K562 (cell line): Measurements from ENCODE around the gene TMEM203. TPM values are rescaled to one million over a fixed set of nuclear protein-coding genes. Genes with fewer than 3 reads are reported as not detected.
A peak's percentile ranks its signal among the peaks of the same experiment; 100 is the strongest.

ENCODE experiments used
- ATAC-seq: fragments of 200-7000 bp; cut with Tn5 transposase; 3 replicates; pipeline ENCODE4 v1.9.1; 2020; ENCODE audit warnings: moderate library complexity
- BruUV-seq: library from RNA; stranded (reverse); fragments of 400-500 nt; replicated peaks from 2 replicates; lab custom pipeline; 2021; lab: Mats Ljungman, UMichigan
- CTCF ChIA-PET: fragments of 300-600 bp; formaldehyde crosslinking; extraction: SDS; loops from one replicate; lab custom pipeline; 2021; ENCODE audit warnings: low intra/inter-chr PET ratio; lab: Yijun Ruan, JAX
- POLR2A ChIA-PET: fragments of 300-600, 350-650 bp; sonication (Branson Sonifier 250); formaldehyde crosslinking; extraction: SDS; loops from one replicate; lab custom pipeline; 2021; ENCODE audit warnings: antibody characterized with exemption, inconsistent platforms; lab: Yijun Ruan, JAX
- DNase-seq, 4 experiments: peaks; one replicate each; pipeline versions ENCODE4 v3.0.0 to v3.0.0-alpha.2; 2011 to 2018; ENCODE audit warnings: low spot score in 3 of 4, mixed read lengths in 3 of 4; ENCODE audit errors: extremely low read depth in 1 of 4
- FAIRE-seq: peaks from 2 replicates; lab custom pipeline; 2011; peaks lifted over from hg19 to GRCh38; lab: Jason Lieb, UNC
- H2AFZ ChIP-seq: 2 replicates; pipeline ENCODE4 v1.6.0; 2011; ENCODE audit warnings: low read depth, low read length, control low read depth, inconsistent platforms
- H3K27ac ChIP-seq: fragments of 200-600 bp; 3 replicates; pipeline ENCODE4 v1.8.0; 2011; ENCODE audit warnings: low read depth, mild to moderate bottlenecking, control low read depth, inconsistent platforms, low read length, moderate library complexity, mixed read lengths; ENCODE audit errors: extremely low read depth
- H3K27me3 ChIP-seq, 2 experiments: fragments of 300-600 bp in 1 of 2; 2 replicates in 1 of 2; 3 replicates in 1 of 2; pipeline versions ENCODE4 v1.6.0 to v1.8.0; 2011; ENCODE audit warnings: inconsistent platforms in 2 of 2, low read length in 2 of 2, mild to moderate bottlenecking in 1 of 2, mixed read lengths in 1 of 2, moderate library complexity in 1 of 2; ENCODE audit not compliant: control insufficient read depth in 2 of 2, insufficient read depth in 2 of 2
- H3K36me3 ChIP-seq: fragments of 300-600 bp; 3 replicates; pipeline ENCODE4 v1.8.0; 2011; ENCODE audit warnings: mild to moderate bottlenecking, low read length, inconsistent platforms; ENCODE audit not compliant: control insufficient read depth, insufficient read depth
- H3K4me1 ChIP-seq, 2 experiments: fragments of 200-600 bp in 1 of 2; replicated peaks in 1 of 2; 2 replicates in 1 of 2; 3 replicates in 1 of 2; pipeline versions ENCODE4 v1.5.1 to v1.8.0; 2011; ENCODE audit warnings: inconsistent platforms in 2 of 2, low read length in 2 of 2, mild to moderate bottlenecking in 1 of 2, mixed read lengths in 1 of 2, moderate library complexity in 1 of 2; ENCODE audit not compliant: control insufficient read depth in 2 of 2, insufficient read depth in 2 of 2
- H3K4me2 ChIP-seq: 2 replicates; pipeline ENCODE4 v1.6.1; 2011; ENCODE audit warnings: low read length, control low read depth, inconsistent platforms, mixed read lengths; ENCODE audit not compliant: insufficient read depth
- H3K4me3 ChIP-seq: fragments of 200-600 bp; sonication (generic), shearing (Covaris generic); 2 replicates; pipeline ENCODE4 v1.5.1; 2016; ENCODE audit warnings: control low read depth, inconsistent platforms
- H3K79me2 ChIP-seq: fragments of 200-600 bp; 3 replicates; pipeline ENCODE4 v1.8.0; 2011; ENCODE audit warnings: low read length, inconsistent platforms; ENCODE audit not compliant: control insufficient read depth, insufficient read depth
- H3K9ac ChIP-seq, 2 experiments: 2 replicates each; pipeline versions ENCODE4 v1.6.0 to v1.6.1; 2011; ENCODE audit warnings: low read depth in 2 of 2, low read length in 2 of 2, control low read depth in 1 of 2, inconsistent platforms in 1 of 2, mild to moderate bottlenecking in 1 of 2, mixed read lengths in 1 of 2; ENCODE audit not compliant: insufficient read depth in 1 of 2
- H3K9me1 ChIP-seq: one replicate; pipeline ENCODE4 v1.6.0; 2011; ENCODE audit warnings: inconsistent platforms, mild to moderate bottlenecking, low read length, moderate library complexity; ENCODE audit not compliant: control insufficient read depth, insufficient read depth
- H3K9me3 ChIP-seq: replicated peaks from 2 replicates; pipeline ENCODE4 v1.5.1; 2011; ENCODE audit warnings: low read depth, low read length, inconsistent platforms; ENCODE audit not compliant: control insufficient read depth, insufficient read depth
- H4K20me1 ChIP-seq: replicated peaks from 2 replicates; pipeline ENCODE4 v1.6.1; 2011; ENCODE audit warnings: low read length, inconsistent platforms, mixed read lengths; ENCODE audit not compliant: control insufficient read depth, insufficient read depth
- ADNP ChIP-seq: fragments of 200-800 bp; sonication (Bioruptor generic); IDR thresholded peaks from 2 replicates; pipeline ENCODE4 v1.6.1; 2016; ENCODE audit warnings: missing genetic modification characterization, missing compliant biosample characterization
- CHD1 ChIP-seq: fragments of 200-600 bp; sonication (generic); IDR thresholded peaks from one replicate; pipeline ENCODE4 v1.6.1; 2012; ENCODE audit warnings: mild to moderate bottlenecking, moderate library complexity, low read length, inconsistent platforms
- FOXM1 ChIP-seq, 2 experiments: fragments of 450-650 bp in 1 of 2; sonication (generic) in 1 of 2; formaldehyde crosslinking in 1 of 2; IDR thresholded peaks; 2 replicates each; pipeline versions ENCODE4 v1.6.1 to v1.9.0; 2017 to 2022; ENCODE audit warnings: low read depth in 2 of 2, mild to moderate bottlenecking in 2 of 2, missing genetic modification reagents in 1 of 2, moderate library complexity in 1 of 2
- HMGN3 ChIP-seq: IDR thresholded peaks from 2 replicates; pipeline ENCODE4 v1.6.1; 2011; ENCODE audit warnings: borderline replicate concordance, low read depth, mild to moderate bottlenecking, mixed read lengths, low read length; ENCODE audit not compliant: insufficient read length; ENCODE audit errors: extremely low read depth
- MAX ChIP-seq: sonication (generic); formaldehyde crosslinking; IDR thresholded peaks from 2 replicates; pipeline ENCODE4 v1.9.0; 2022; ENCODE audit warnings: mild to moderate bottlenecking, missing genetic modification reagents
- NR3C1 ChIP-seq: sonication (generic); formaldehyde crosslinking; IDR thresholded peaks from 2 replicates; pipeline ENCODE4 v1.8.1; 2022; ENCODE audit warnings: missing genetic modification reagents
- RBM34 ChIP-seq: fragments of 200-400 bp; formaldehyde crosslinking; IDR thresholded peaks from 2 replicates; pipeline ENCODE4 v1.6.1; 2018; ENCODE audit warnings: low read length, borderline replicate concordance; ENCODE audit not compliant: insufficient read depth
- YY1 ChIP-seq, 3 experiments: IDR thresholded peaks; 2 replicates each; pipeline ENCODE4 v1.6.1; 2011; ENCODE audit warnings: low read length in 2 of 3, mild to moderate bottlenecking in 2 of 3, moderate library complexity in 2 of 3, borderline replicate concordance in 1 of 3, control low read depth in 1 of 3, low read depth in 1 of 3; ENCODE audit not compliant: insufficient read depth in 3 of 3, insufficient replicate concordance in 2 of 3, control insufficient read depth in 1 of 3, insufficient read length in 1 of 3; ENCODE audit errors: extremely low read depth in 1 of 3
- ZEB2 ChIP-seq: fragments of 450-650 bp; IDR thresholded peaks from 2 replicates; pipeline ENCODE4 v1.6.1; 2016
- ZNF431 ChIP-seq: sonication (generic); formaldehyde crosslinking; IDR thresholded peaks from 2 replicates; pipeline ENCODE4 v1.8.0; 2022; ENCODE audit warnings: mild to moderate bottlenecking, missing genetic modification reagents
- ZZZ3 ChIP-seq: fragments of 450-650 bp; IDR thresholded peaks from 2 replicates; pipeline ENCODE4 v1.6.1; 2016; ENCODE audit warnings: antibody characterized with exemption, mild to moderate bottlenecking, moderate library complexity
- WGBS: fragments of 100-300 bp; shearing (Covaris generic); methylation state at CpG from one replicate; pipeline ENCODE4 v1.1.6; 2016; ENCODE audit warnings: low coverage, mixed read lengths; ENCODE audit not compliant: insufficient coverage; ENCODE audit errors: missing lambda C conversion rate; 5-methylcytosine and 5-hydroxymethylcytosine counted together
- in situ Hi-C: fragments of 300-500 bp; cut with MboI; formaldehyde crosslinking; loops from 4 replicates; pipeline ENCODE4 v1.15.0; 2018; ENCODE audit warnings: inconsistent platforms, mixed read lengths
- intact Hi-C: fragments of 100-400 bp; cut with micrococcal nuclease; formaldehyde crosslinking; loops from 2 replicates; pipeline ENCODE4 v1.14.2; 2022
- polyA plus RNA-seq, 8 experiments: library from polyadenylated mRNA; depleted of rRNA in 4 of 8; stranded (reverse) in 5 of 8; unstranded in 3 of 8; fragments of >200 nt; fragmentation: Nextera tagmentation in 2 of 8; fragmentation: Illumina TruSeq in 1 of 8; extraction: Ambion mirVana in 2 of 8; extraction: Trizol in 1 of 8; gene quantifications; 2 replicates each; pipeline versions ENCODE4 v1.2.1 to v1.2.3, GENCODE V29; 2011 to 2014; ENCODE audit warnings: inconsistent platforms in 1 of 8, missing spikeins in 1 of 8
- total RNA-seq, 7 experiments: library from RNA; depleted of rRNA in 6 of 7; stranded (reverse); fragments of >200 nt in 6 of 7; fragmentation: Illumina TruSeq in 2 of 7; extraction: Trizol in 2 of 7; gene quantifications; 2 replicates each; pipeline versions ENCODE4 v1.2.1 to v1.2.3, GENCODE V29; 2011 to 2021; ENCODE audit warnings: low replicate concordance in 1 of 7
- TF ChIP-seq, protein P1 (sequence below): sonication (generic); formaldehyde crosslinking; IDR thresholded peaks from 2 replicates; pipeline ENCODE4 v1.4.0; 2020; ENCODE audit warnings: mild to moderate bottlenecking, missing genetic modification reagents

TMEM203 gene
- total and polyA plus RNA-seq, 9 of the 15 experiments (the other 6 are each of a cell fraction or from before 2014, with no cell fraction given) = 8.8 to 59.5 (median 37.6) TPM

- TF ChIP-seq MAX (CRISPR knock-in tag) = peak; percentile 24; the same call in 1 of the 2 replicates
- TF ChIP-seq, protein P1, sequence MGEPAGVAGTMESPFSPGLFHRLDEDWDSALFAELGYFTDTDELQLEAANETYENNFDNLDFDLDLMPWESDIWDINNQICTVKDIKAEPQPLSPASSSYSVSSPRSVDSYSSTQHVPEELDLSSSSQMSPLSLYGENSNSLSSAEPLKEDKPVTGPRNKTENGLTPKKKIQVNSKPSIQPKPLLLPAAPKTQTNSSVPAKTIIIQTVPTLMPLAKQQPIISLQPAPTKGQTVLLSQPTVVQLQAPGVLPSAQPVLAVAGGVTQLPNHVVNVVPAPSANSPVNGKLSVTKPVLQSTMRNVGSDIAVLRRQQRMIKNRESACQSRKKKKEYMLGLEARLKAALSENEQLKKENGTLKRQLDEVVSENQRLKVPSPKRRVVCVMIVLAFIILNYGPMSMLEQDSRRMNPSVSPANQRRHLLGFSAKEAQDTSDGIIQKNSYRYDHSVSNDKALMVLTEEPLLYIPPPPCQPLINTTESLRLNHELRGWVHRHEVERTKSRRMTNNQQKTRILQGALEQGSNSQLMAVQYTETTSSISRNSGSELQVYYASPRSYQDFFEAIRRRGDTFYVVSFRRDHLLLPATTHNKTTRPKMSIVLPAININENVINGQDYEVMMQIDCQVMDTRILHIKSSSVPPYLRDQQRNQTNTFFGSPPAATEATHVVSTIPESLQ (CRISPR knock-in tag) = 0 out of 2 replicates have a peak, but pooled peaks have one; percentile 48
Measured at GRCh38 chr9:137254624-137255447, 49.4 kb upstream of the TMEM203 start, which contains the start of gene NELFB (continued).

- intact Hi-C loops (loop anchor here (2.0 kb wide), 2 partner anchors 13 to 23 kb away; partner anchors contain the start of genes TOR4A and TUBB4B), in situ Hi-C loops (no loop called here)
- no peaks in the 10 kb centered on the region; the same call in 1 of the 2 replicates for H4K20me1 ChIP-seq
- peaks cover 13 to 68% of the 10 kb centered on the region in 2 experiments for H3K4me1 ChIP-seq
- no peaks in the 10 kb centered on the region for H3K9me1 ChIP-seq
- H3K9me3 ChIP-seq = no peaks in the 10 kb centered on the region
- peak overlapping the region; percentile 100 for H3K4me3 ChIP-seq
- no peaks in the 10 kb centered on the region for H3K27me3 ChIP-seq
- peak overlapping the region; percentile 90 to 95 for H3K9ac ChIP-seq
- FAIRE-seq = peak; percentile 29
- peak overlapping the region; percentile 91 for H2AFZ ChIP-seq
- H3K36me3 ChIP-seq = peaks cover 25% of the 10 kb centered on the region
- ATAC-seq = peak; percentile 30
- no TSS peak for BruUV-seq
- CTCF ChIA-PET = no interaction called here
- peaks cover 35% of the 10 kb centered on the region for H3K79me2 ChIP-seq
- H3K4me2 ChIP-seq = peak overlapping the region; percentile 97
- peak in 2 of 4 experiments; percentile 30 to 44 for DNase-seq
- peak overlapping the region; percentile 84 for H3K27ac ChIP-seq
- POLR2A ChIA-PET = interaction anchor here (0.6 to 8.3 kb wide), 11 partner anchors 11 to 394 kb away, joined by 3 to 221 read pairs (median 3); partner anchors contain the start of gene TUBB4B
- WGBS = 33% methylated on average over 18 of the region's 21 CpGs
- TF ChIP-seq ZZZ3 (no peak), YY1 (IDR thresholded peaks at IDR 0.05; ENCODE audit: borderline replicate concordance in 1 of 3, control insufficient read depth in 1 of 3, extremely low read depth in 1 of 3, insufficient read depth in 3 of 3, insufficient read length in 1 of 3, insufficient replicate concordance in 2 of 3, low read depth in 1 of 3, low read length in 2 of 3) (no peak), ZNF431 (CRISPR knock-in tag) (no peak), CHD1 (no peak), RBM34 (no peak), ADNP (tag) (no peak), NR3C1 (CRISPR knock-in tag) (no peak), FOXM1 (IDR thresholded peaks at IDR 0.05; ENCODE audit: low read depth) (no peak), FOXM1 (CRISPR knock-in tag; IDR thresholded peaks at IDR 0.05; ENCODE audit: low read depth) (no peak), ZEB2 (no peak), HMGN3 (no peak)
Measured at GRCh38 chr9:137253717-137254623, 48.5 kb upstream of the TMEM203 start.
